ENCODE results near the gene OPN4. TPM values are rescaled to one million over a fixed set of nuclear protein-coding genes. Genes with fewer than 3 reads are reported as not detected.

Gene OPN4
- total RNA-seq, 1 experiment from 2014 or later: not detected

GRCh38 chr10:86715156-86715795 is 60.9 kb downstream of the OPN4 start:
- no TSS peak for BruUV-seq (replicated peaks)
- peaks cover 5% of the 10 kb centered on the region for H3K4me1 Mint-ChIP-seq (ENCODE audit: insufficient read depth, unreplicated experiment)
- POLR2A ChIA-PET: interaction anchor here (0.6 to 1.1 kb wide), 2 partner anchors 18 to 42 kb away, joined by 3 to 6 read pairs; no protein-coding TSS in a partner anchor
- no peak overlapping the region for H3K4me3 Mint-ChIP-seq (ENCODE audit: unreplicated experiment)
- intact Hi-C loops (cut with micrococcal nuclease): no loop called here
- no peaks in the 10 kb centered on the region for H3K27me3 Mint-ChIP-seq (ENCODE audit: insufficient read depth, unreplicated experiment)
- H3K36me3 Mint-ChIP-seq (ENCODE audit: insufficient read depth, unreplicated experiment): no peaks in the 10 kb centered on the region
- no peak overlapping the region for H3K27ac Mint-ChIP-seq (ENCODE audit: low read depth, unreplicated experiment)
- no peak for TF ChIP-seq CTCF (IDR thresholded peaks at IDR 0.05; ENCODE audit: unreplicated experiment)
- no peak for DNase-seq (ENCODE audit: unreplicated experiment)
- CTCF ChIA-PET: interaction anchor here (0.6 to 1.7 kb wide), 3 partner anchors 173 to 184 kb away, joined by 4 to 6 read pairs (median 4); no protein-coding TSS in a partner anchor
- H3K9me3 Mint-ChIP-seq (ENCODE audit: unreplicated experiment): no peaks in the 10 kb centered on the region

GRCh38 chr10:86715836-86716235 is 61.5 kb downstream of the OPN4 start:
- H3K27me3 Mint-ChIP-seq (ENCODE audit: insufficient read depth, unreplicated experiment): no peaks in the 10 kb centered on the region
- DNase-seq (ENCODE audit: unreplicated experiment): no peak
- POLR2A ChIA-PET: interaction anchor here (0.6 to 1.1 kb wide), 2 partner anchors 17 to 42 kb away, joined by 3 to 6 read pairs; no protein-coding TSS in a partner anchor
- CTCF ChIA-PET: interaction anchor here (0.6 to 1.7 kb wide), 2 partner anchors 173 to 183 kb away, joined by 4 to 6 read pairs; no protein-coding TSS in a partner anchor
- no TSS peak for BruUV-seq (replicated peaks)
- H3K4me3 Mint-ChIP-seq (ENCODE audit: unreplicated experiment): no peak overlapping the region
- H3K4me1 Mint-ChIP-seq (ENCODE audit: insufficient read depth, unreplicated experiment): peaks cover 3% of the 10 kb centered on the region
- intact Hi-C loops (cut with micrococcal nuclease): no loop called here
- no peak overlapping the region for H3K27ac Mint-ChIP-seq (ENCODE audit: low read depth, unreplicated experiment)
- H3K9me3 Mint-ChIP-seq (ENCODE audit: unreplicated experiment): no peaks in the 10 kb centered on the region
- H3K36me3 Mint-ChIP-seq (ENCODE audit: insufficient read depth, unreplicated experiment): no peaks in the 10 kb centered on the region
- TF ChIP-seq CTCF (IDR thresholded peaks at IDR 0.05; ENCODE audit: unreplicated experiment): no peak

Other genes starting within 250 kb of the OPN4 start
- 42.7 and 45.2 TPM in 2 replicates for gene WAPL, start 132.8 kb upstream of the OPN4 start, total RNA-seq (2022)
- 0.23 and 0.29 TPM in 2 replicates for gene LDB3, start 14.0 kb downstream of the OPN4 start, total RNA-seq (2022)
- 27.3 and 34.3 TPM in 2 replicates for gene BMPR1A, start 102.1 kb downstream of the OPN4 start, total RNA-seq (2022)